LNCAP (cell line): ENCODE data around the gene TMEM132C.

Experiments used
- CTCF ChIP-seq: fragments of 450-650 bp; IDR thresholded peaks from 2 replicates; pipeline ENCODE4 v1.5.1; 2017; ENCODE audit warnings: mild to moderate bottlenecking

Gene TMEM132C

GRCh38 chr12:128675576-128675975 lies 408.6 kb downstream of the TMEM132C start:
- no peak for TF ChIP-seq CTCF

GRCh38 chr12:128680555-128680954 lies 413.6 kb downstream of the TMEM132C start:
- no peak for TF ChIP-seq CTCF

- no peak for TF ChIP-seq CTCF
Observed at GRCh38 chr12:128682548-128683275, 415.7 kb downstream of the TMEM132C start.

- TF ChIP-seq CTCF = no peak
Observed at GRCh38 chr12:128684352-128684751, 417.4 kb downstream of the TMEM132C start.

- TF ChIP-seq CTCF = no peak
Observed at GRCh38 chr12:128685903-128686475, 419.0 kb downstream of the TMEM132C start.

- no peak for TF ChIP-seq CTCF
Observed at GRCh38 chr12:128687851-128688250, 420.9 kb downstream of the TMEM132C start.

- no peak for TF ChIP-seq CTCF
Observed at GRCh38 chr12:128690641-128691040, 423.7 kb downstream of the TMEM132C start.
